WTC11 (cell line): ENCODE results near the gene SLAMF6. TPM values are rescaled to one million over a fixed set of nuclear protein-coding genes. Genes with fewer than 3 reads are reported as not detected.

Experiments used
- ATAC-seq: fragments of 200-7000 bp; cut with Tn5 transposase; 2 replicates; pipeline ENCODE4 v1.10.0; 2021; ENCODE audit warnings: mild to moderate bottlenecking, moderate library complexity
- CTCF ChIA-PET: fragments of 300-600 bp; sonication (Branson Sonifier 250); formaldehyde crosslinking; loops from one replicate; lab custom pipeline; 2021; ENCODE audit warnings: antibody characterized with exemption; lab: Charles Lee
- POLR2A ChIA-PET: fragments of 350-600 bp; sonication (Branson Sonifier 250); formaldehyde crosslinking; loops from one replicate; lab custom pipeline; 2021; ENCODE audit warnings: antibody characterized with exemption; lab: Charles Lee
- DNase-seq: peaks from one replicate; pipeline ENCODE4 v3.0.0; 2021; ENCODE audit warnings: low spot score
- H3K27ac Mint-ChIP-seq: 2 replicates; pipeline ENCODE4 v1.8.0; 2021; ENCODE audit warnings: mixed read lengths
- H3K27me3 Mint-ChIP-seq: 2 replicates; pipeline ENCODE4 v1.8.0; 2021; ENCODE audit warnings: low read depth, mild to moderate bottlenecking, moderate library complexity, mixed read lengths
- H3K36me3 Mint-ChIP-seq: 2 replicates; pipeline ENCODE4 v1.8.0; 2021; ENCODE audit warnings: mixed read lengths
- H3K4me1 Mint-ChIP-seq: 2 replicates; pipeline ENCODE4 v1.8.0; 2022; ENCODE audit warnings: mixed read lengths
- H3K4me3 Mint-ChIP-seq: 2 replicates; pipeline ENCODE4 v1.8.0; 2021; ENCODE audit warnings: mild to moderate bottlenecking, moderate library complexity, mixed read lengths
- H3K9me3 Mint-ChIP-seq: 2 replicates; pipeline ENCODE4 v1.8.0; 2021; ENCODE audit warnings: mixed read lengths
- ESRRA ChIP-seq: sonication (generic); formaldehyde crosslinking; IDR thresholded peaks from 2 replicates; pipeline ENCODE4 v1.8.1; 2022; ENCODE audit warnings: mild to moderate bottlenecking, missing genetic modification reagents, borderline replicate concordance
- ETV6 ChIP-seq: sonication (generic); formaldehyde crosslinking; IDR thresholded peaks from 2 replicates; pipeline ENCODE4 v1.8.1; 2022; ENCODE audit warnings: mild to moderate bottlenecking, missing genetic modification reagents
- GABPB1 ChIP-seq: sonication (generic); formaldehyde crosslinking; IDR thresholded peaks from 2 replicates; pipeline ENCODE4 v1.8.1; 2023; ENCODE audit warnings: mild to moderate bottlenecking, missing genetic modification reagents
- GRHL2 ChIP-seq: fragments of 250-450 bp; sonication (Bioruptor Pico); IDR thresholded peaks from 2 replicates; pipeline ENCODE4 v1.8.0; 2022; ENCODE audit warnings: mild to moderate bottlenecking, moderate library complexity; ENCODE audit not compliant: insufficient replicate concordance, severe bottlenecking
- GTF2I ChIP-seq: fragments of 250-450 bp; sonication (Bioruptor Pico); conservative IDR thresholded peaks from 2 replicates; pipeline ENCODE4 v1.4.0; 2021; ENCODE audit warnings: mild to moderate bottlenecking
- HMGA2 ChIP-seq: fragments of 250-450 bp; sonication (Bioruptor Pico); IDR thresholded peaks from 2 replicates; pipeline ENCODE4 v1.4.0; 2021; ENCODE audit warnings: mild to moderate bottlenecking, moderate library complexity
- MXD4 ChIP-seq: fragments of 250-450 bp; sonication (Bioruptor Pico); IDR thresholded peaks from 2 replicates; pipeline ENCODE4 v1.8.0; 2021; ENCODE audit warnings: mild to moderate bottlenecking, moderate library complexity, borderline replicate concordance
- NFATC4 ChIP-seq: fragments of 250-450 bp; sonication (Bioruptor Pico); IDR thresholded peaks from 2 replicates; pipeline ENCODE4 v1.9.0; 2021; ENCODE audit warnings: mild to moderate bottlenecking
- NFYB ChIP-seq: sonication (generic); formaldehyde crosslinking; conservative IDR thresholded peaks from 2 replicates; pipeline ENCODE4 v1.8.0; 2022; ENCODE audit warnings: low read depth, missing genetic modification reagents
- NR2C2 ChIP-seq: sonication (generic); formaldehyde crosslinking; IDR thresholded peaks from 2 replicates; pipeline ENCODE4 v1.8.0; 2022; ENCODE audit warnings: mild to moderate bottlenecking, missing genetic modification reagents
- PRRX2 ChIP-seq: fragments of 250-450 bp; sonication (Bioruptor Pico); IDR thresholded peaks from 2 replicates; pipeline ENCODE4 v1.8.0; 2021; ENCODE audit warnings: mild to moderate bottlenecking
- RORB ChIP-seq: fragments of 250-450 bp; sonication (Bioruptor Pico); IDR thresholded peaks from 2 replicates; pipeline ENCODE4 v1.9.0; 2021; ENCODE audit warnings: mild to moderate bottlenecking
- TCF7 ChIP-seq: sonication (generic); formaldehyde crosslinking; IDR thresholded peaks from 2 replicates; pipeline ENCODE4 v1.8.0; 2022; ENCODE audit warnings: mild to moderate bottlenecking, low read depth, missing genetic modification reagents, moderate library complexity
- ZNF121 ChIP-seq: sonication (generic); formaldehyde crosslinking; IDR thresholded peaks from 2 replicates; pipeline ENCODE4 v1.8.0; 2023; ENCODE audit warnings: missing genetic modification reagents
- ZNF138 ChIP-seq: sonication (generic); formaldehyde crosslinking; conservative IDR thresholded peaks from 2 replicates; pipeline ENCODE4 v1.8.1; 2022; ENCODE audit warnings: mild to moderate bottlenecking, moderate library complexity, missing genetic modification reagents
- ZNF232 ChIP-seq: sonication (generic); formaldehyde crosslinking; IDR thresholded peaks from 2 replicates; pipeline ENCODE4 v1.8.0; 2022; ENCODE audit warnings: mild to moderate bottlenecking, missing genetic modification reagents
- ZNF396 ChIP-seq: fragments of 250-450 bp; sonication (Bioruptor Pico); IDR thresholded peaks from 2 replicates; pipeline ENCODE4 v1.8.0; 2021; ENCODE audit warnings: mild to moderate bottlenecking, moderate library complexity, borderline replicate concordance
- ZNF416 ChIP-seq: fragments of 250-450 bp; sonication (Bioruptor Pico); IDR thresholded peaks from 2 replicates; pipeline ENCODE4 v1.9.0; 2021; ENCODE audit warnings: mild to moderate bottlenecking, inconsistent platforms
- total RNA-seq: library from RNA; stranded (reverse); gene quantifications from 3 replicates; pipeline ENCODE4 v1.2.3, GENCODE V29; 2021
- TF ChIP-seq, protein P1 (sequence below): sonication (generic); formaldehyde crosslinking; conservative IDR thresholded peaks from 2 replicates; pipeline ENCODE4 v1.8.1; 2022; ENCODE audit warnings: mild to moderate bottlenecking, missing genetic modification reagents
- TF ChIP-seq, protein P2 (sequence below): sonication (generic); formaldehyde crosslinking; IDR thresholded peaks from 2 replicates; pipeline ENCODE4 v1.8.1; 2023; ENCODE audit warnings: mild to moderate bottlenecking, moderate library complexity, missing genetic modification reagents
- TF ChIP-seq, protein P3 (sequence below): fragments of 200-600 bp; IDR thresholded peaks from 2 replicates; pipeline ENCODE4 v1.8.0; 2022; ENCODE audit warnings: antibody characterized with exemption
- TF ChIP-seq, protein P4 (sequence below): sonication (generic); formaldehyde crosslinking; IDR thresholded peaks from 2 replicates; pipeline ENCODE4 v1.8.1; 2023; ENCODE audit warnings: mild to moderate bottlenecking, missing genetic modification reagents

Gene SLAMF6
- total RNA-seq, 1 experiment from 2014 or later, result not detected

DNA sequence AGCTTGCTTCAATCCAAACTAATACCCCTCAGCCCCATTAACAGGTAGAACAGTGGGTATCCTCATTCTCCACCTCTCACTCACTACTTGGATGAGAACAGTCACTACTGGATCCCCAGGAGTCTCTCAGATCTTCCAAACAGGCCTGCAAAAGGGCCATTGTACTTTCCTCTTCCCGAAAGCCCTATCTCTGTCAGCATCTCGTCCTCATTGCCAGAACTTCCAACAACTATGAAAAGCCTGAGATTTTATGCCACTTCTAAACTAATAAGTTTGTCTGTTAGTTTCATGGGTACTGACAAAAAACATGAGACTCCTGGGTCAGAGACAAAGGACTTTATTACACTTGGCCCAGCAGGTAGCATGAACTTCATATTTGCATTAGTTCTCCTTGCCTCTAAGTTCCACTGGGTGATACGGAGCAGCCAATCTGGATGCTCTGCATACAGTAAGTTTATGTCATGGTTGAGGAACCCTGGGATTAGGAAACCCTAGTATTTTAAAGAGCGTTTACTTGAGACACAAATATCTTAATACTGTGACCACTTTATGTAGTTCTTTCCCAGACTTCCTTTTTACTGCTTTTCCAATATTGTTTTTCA lies 84.6 kb downstream of the SLAMF6 start:
- CTCF ChIA-PET, result no interaction called here
- Mint-ChIP-seq H3K36me3 (no peaks in the 10 kb centered on the region), H3K27ac (no peak overlapping the region)
- DNase-seq, result no peak
- TF ChIP-seq ETV6 (no peak), NFYB (CRISPR knock-in tag) (no peak), ZNF396 (CRISPR knock-in tag) (no peak), RORB (no peak), GABPB1 (CRISPR knock-in tag) (no peak), ZNF138 (no peak), NFATC4 (CRISPR knock-in tag) (no peak), ZNF416 (CRISPR knock-in tag) (no peak), GTF2I (CRISPR knock-in tag) (no peak), ESRRA (no peak), MXD4 (CRISPR knock-in tag) (no peak), TCF7 (no peak), ZNF121 (no peak), PRRX2 (CRISPR knock-in tag) (no peak)
- TF ChIP-seq, protein P1, sequence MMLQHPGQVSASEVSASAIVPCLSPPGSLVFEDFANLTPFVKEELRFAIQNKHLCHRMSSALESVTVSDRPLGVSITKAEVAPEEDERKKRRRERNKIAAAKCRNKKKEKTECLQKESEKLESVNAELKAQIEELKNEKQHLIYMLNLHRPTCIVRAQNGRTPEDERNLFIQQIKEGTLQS, result no peak
- TF ChIP-seq, protein P2, sequence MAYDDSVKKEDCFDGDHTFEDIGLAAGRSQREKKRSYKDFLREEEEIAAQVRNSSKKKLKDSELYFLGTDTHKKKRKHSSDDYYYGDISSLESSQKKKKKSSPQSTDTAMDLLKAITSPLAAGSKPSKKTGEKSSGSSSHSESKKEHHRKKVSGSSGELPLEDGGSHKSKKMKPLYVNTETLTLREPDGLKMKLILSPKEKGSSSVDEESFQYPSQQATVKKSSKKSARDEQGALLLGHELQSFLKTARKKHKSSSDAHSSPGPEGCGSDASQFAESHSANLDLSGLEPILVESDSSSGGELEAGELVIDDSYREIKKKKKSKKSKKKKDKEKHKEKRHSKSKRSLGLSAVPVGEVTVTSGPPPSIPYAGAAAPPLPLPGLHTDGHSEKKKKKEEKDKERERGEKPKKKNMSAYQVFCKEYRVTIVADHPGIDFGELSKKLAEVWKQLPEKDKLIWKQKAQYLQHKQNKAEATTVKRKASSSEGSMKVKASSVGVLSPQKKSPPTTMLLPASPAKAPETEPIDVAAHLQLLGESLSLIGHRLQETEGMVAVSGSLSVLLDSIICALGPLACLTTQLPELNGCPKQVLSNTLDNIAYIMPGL (CRISPR knock-in tag), result no peak
- TF ChIP-seq, protein P3, sequence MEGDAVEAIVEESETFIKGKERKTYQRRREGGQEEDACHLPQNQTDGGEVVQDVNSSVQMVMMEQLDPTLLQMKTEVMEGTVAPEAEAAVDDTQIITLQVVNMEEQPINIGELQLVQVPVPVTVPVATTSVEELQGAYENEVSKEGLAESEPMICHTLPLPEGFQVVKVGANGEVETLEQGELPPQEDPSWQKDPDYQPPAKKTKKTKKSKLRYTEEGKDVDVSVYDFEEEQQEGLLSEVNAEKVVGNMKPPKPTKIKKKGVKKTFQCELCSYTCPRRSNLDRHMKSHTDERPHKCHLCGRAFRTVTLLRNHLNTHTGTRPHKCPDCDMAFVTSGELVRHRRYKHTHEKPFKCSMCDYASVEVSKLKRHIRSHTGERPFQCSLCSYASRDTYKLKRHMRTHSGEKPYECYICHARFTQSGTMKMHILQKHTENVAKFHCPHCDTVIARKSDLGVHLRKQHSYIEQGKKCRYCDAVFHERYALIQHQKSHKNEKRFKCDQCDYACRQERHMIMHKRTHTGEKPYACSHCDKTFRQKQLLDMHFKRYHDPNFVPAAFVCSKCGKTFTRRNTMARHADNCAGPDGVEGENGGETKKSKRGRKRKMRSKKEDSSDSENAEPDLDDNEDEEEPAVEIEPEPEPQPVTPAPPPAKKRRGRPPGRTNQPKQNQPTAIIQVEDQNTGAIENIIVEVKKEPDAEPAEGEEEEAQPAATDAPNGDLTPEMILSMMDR, result no peak
- TF ChIP-seq, all 79 proteins: peak for 0
- Mint-ChIP-seq H3K9me3 (peaks cover 5% of the 10 kb centered on the region), H3K4me1 (peaks cover 9% of the 10 kb centered on the region), H3K27me3 (no peaks in the 10 kb centered on the region), H3K4me3 (no peak overlapping the region)
- POLR2A ChIA-PET, result no interaction called here
- no peak for ATAC-seq

DNA sequence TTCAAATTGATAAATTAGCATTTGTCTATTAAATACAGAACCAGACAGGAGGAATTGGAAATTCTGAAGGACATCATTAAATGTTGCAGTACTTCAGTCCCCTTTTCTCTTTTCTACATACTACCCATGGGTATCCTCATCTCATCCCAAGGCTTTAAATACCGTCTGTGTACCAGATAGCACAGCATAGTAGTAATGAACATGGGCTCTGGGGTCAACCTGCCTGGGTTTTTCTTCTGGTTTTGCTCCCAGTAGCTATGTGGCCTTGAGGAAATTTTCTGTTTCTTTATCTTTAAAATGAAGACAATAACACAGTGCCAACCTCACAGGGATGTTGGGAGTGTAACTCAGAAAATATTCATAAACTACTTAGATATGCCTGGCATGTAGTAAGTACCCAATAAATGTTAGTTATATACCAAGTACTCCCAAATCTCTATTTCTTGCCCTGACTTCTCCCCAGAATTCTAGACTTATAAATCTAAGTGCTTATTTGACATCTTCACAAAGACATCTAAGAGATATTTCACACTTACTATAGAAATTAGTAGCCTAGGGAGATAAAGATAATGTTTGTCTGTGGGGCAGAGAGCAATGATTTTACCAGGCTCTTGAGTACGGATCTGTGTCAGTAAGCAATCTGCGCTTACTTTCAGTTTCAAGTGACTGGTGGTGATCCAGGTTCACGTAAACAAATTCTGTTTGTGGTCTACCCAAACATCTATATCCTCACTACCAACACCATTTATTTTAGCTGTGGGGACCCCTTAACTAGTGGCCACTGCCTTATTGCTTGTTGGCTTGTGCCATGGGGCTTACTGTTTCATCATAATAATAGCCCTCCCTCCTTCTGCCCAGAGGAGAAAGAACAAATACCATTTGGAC lies 85.4 kb downstream of the SLAMF6 start:
- CTCF ChIA-PET, result no interaction called here
- TF ChIP-seq GRHL2 (CRISPR knock-in tag), result no peak
- TF ChIP-seq ZNF232 (CRISPR knock-in tag), result no peak
- TF ChIP-seq GABPB1 (CRISPR knock-in tag), result no peak
- no peak for TF ChIP-seq HMGA2 (CRISPR knock-in tag)
- TF ChIP-seq, protein P4, sequence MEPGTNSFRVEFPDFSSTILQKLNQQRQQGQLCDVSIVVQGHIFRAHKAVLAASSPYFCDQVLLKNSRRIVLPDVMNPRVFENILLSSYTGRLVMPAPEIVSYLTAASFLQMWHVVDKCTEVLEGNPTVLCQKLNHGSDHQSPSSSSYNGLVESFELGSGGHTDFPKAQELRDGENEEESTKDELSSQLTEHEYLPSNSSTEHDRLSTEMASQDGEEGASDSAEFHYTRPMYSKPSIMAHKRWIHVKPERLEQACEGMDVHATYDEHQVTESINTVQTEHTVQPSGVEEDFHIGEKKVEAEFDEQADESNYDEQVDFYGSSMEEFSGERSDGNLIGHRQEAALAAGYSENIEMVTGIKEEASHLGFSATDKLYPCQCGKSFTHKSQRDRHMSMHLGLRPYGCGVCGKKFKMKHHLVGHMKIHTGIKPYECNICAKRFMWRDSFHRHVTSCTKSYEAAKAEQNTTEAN, result no peak
- no peak for TF ChIP-seq NR2C2
- TF ChIP-seq, all 79 proteins: peak for 0
- Mint-ChIP-seq H3K4me1 (peaks cover 9% of the 10 kb centered on the region), H3K27ac (no peak overlapping the region), H3K9me3 (no peaks in the 10 kb centered on the region), H3K36me3 (no peaks in the 10 kb centered on the region), H3K4me3 (no peak overlapping the region), H3K27me3 (no peaks in the 10 kb centered on the region)
- POLR2A ChIA-PET, result no interaction called here
- no peak for ATAC-seq
- DNase-seq, result no peak
